Nephron progenitor cell (in vitro differentiated cells): Measurements from ENCODE around the gene ERFE.

ENCODE experiments used
- DNase-seq: peaks from one replicate; pipeline ENCODE4 v3.0.0; 2021
- H3K27ac Mint-ChIP-seq: 2 replicates; pipeline ENCODE4 v1.8.0; 2021; ENCODE audit warnings: mild to moderate bottlenecking, moderate library complexity, mixed read lengths
- H3K27me3 Mint-ChIP-seq: 2 replicates; pipeline ENCODE4 v1.8.0; 2021; ENCODE audit warnings: mild to moderate bottlenecking, low read depth, mixed read lengths; ENCODE audit not compliant: poor library complexity
- H3K36me3 Mint-ChIP-seq: 2 replicates; pipeline ENCODE4 v1.8.0; 2021; ENCODE audit warnings: low read depth, mixed read lengths
- H3K4me1 Mint-ChIP-seq: 2 replicates; pipeline ENCODE4 v1.8.0; 2021; ENCODE audit warnings: mixed read lengths
- H3K4me3 Mint-ChIP-seq: 2 replicates; pipeline ENCODE4 v1.8.0; 2021; ENCODE audit warnings: mild to moderate bottlenecking, moderate library complexity, mixed read lengths
- H3K9me3 Mint-ChIP-seq: 2 replicates; pipeline ENCODE4 v1.8.0; 2021; ENCODE audit warnings: mild to moderate bottlenecking, moderate library complexity, mixed read lengths
- TF ChIP-seq, protein P1 (sequence below): fragments of 200-600 bp; sonication (generic); IDR thresholded peaks from 2 replicates; pipeline ENCODE4 v1.5.0; 2021; ENCODE audit warnings: antibody characterized with exemption

ERFE gene

DNA sequence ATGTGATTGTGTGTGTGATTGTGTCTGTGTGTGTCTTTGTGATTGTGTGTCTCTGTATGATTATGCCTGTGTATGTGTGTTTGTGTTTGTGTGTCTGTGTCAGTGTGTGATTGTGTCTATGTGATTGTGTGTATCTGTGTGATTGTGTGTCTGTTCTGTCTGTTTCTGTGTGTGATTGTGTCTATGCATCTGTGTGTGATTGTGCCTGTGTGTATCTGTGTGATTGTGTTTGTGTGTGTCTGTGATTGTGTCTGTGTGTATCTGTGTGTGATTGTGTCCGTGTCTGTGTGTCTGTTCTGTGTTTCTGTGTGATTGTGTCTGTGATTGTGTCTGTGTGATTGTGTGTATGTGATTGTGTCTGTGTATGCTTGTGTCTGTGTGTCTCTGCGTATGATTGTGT, 32.4 kb upstream of the ERFE start:
- no peak for DNase-seq
- no peak overlapping the region for H3K4me3 Mint-ChIP-seq
- TF ChIP-seq, protein P1, sequence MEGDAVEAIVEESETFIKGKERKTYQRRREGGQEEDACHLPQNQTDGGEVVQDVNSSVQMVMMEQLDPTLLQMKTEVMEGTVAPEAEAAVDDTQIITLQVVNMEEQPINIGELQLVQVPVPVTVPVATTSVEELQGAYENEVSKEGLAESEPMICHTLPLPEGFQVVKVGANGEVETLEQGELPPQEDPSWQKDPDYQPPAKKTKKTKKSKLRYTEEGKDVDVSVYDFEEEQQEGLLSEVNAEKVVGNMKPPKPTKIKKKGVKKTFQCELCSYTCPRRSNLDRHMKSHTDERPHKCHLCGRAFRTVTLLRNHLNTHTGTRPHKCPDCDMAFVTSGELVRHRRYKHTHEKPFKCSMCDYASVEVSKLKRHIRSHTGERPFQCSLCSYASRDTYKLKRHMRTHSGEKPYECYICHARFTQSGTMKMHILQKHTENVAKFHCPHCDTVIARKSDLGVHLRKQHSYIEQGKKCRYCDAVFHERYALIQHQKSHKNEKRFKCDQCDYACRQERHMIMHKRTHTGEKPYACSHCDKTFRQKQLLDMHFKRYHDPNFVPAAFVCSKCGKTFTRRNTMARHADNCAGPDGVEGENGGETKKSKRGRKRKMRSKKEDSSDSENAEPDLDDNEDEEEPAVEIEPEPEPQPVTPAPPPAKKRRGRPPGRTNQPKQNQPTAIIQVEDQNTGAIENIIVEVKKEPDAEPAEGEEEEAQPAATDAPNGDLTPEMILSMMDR = no peak
- no peaks in the 10 kb centered on the region for H3K9me3 Mint-ChIP-seq
- no peaks in the 10 kb centered on the region for H3K36me3 Mint-ChIP-seq
- H3K27ac Mint-ChIP-seq = no peak overlapping the region
- peaks cover 3% of the 10 kb centered on the region for H3K27me3 Mint-ChIP-seq
- H3K4me1 Mint-ChIP-seq = peaks cover 4% of the 10 kb centered on the region

GRCh38 chr2:238126775-238127164, 32.0 kb upstream of the ERFE start:
- Mint-ChIP-seq H3K36me3 (no peaks in the 10 kb centered on the region), H3K4me3 (no peak overlapping the region), H3K4me1 (peaks cover 4% of the 10 kb centered on the region), H3K9me3 (no peaks in the 10 kb centered on the region), H3K27me3 (peaks cover 3% of the 10 kb centered on the region), H3K27ac (no peak overlapping the region)
- DNase-seq = no peak
- TF ChIP-seq, protein P1 = no peak

DNA sequence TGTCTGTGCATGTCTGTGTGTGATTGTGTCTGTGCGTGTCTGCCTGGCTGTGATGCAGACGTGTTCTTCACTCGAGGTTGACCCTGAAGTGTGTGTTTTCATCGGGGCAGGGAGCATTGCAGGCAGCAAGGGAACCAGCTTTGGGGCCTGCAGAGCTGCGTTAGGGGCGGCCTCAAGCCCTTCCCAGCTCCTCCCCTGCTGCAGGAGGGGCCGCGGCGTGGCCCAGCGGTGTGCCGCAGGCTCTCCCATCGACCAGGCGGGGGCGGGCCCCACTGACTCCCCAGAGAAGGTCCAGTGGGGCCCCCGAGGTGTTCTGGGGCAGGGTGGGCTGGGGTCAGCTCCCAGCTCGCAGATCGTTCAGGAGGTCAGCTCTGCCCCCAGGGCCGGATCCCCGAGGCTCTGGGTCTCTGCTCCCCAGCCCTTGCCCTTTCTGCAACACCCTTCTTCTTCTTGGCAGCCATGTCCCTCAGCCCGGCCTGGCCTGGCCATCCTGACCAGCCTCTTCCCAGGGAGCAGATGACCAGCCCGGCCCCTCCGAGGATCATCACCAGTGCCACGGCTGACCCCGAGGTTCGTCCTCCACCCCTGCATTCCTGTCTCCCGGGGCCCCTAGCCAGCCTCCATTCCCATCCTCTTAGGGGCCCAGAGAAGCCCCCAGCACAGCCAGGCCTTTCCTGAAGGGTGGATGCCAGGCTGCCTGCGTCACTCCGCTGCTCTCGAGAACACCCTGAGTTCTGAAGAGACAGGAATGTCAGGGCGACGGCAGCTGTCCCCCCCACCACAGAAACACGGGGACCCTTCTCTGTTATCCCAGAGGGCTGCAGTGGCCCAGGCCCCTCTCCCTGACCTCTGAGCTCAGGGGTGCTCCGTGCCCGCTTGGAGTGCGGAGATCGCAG, 31.4 kb upstream of the ERFE start:
- Mint-ChIP-seq H3K4me3 (no peak overlapping the region), H3K27ac (no peak overlapping the region)
- DNase-seq = peak; percentile 41

GRCh38 chr2:238128061-238128440, 30.7 kb upstream of the ERFE start:
- Mint-ChIP-seq H3K36me3 (no peaks in the 10 kb centered on the region), H3K4me3 (no peak overlapping the region), H3K27me3 (peaks cover 3% of the 10 kb centered on the region), H3K9me3 (no peaks in the 10 kb centered on the region), H3K4me1 (peaks cover 5% of the 10 kb centered on the region), H3K27ac (no peak overlapping the region)
- DNase-seq = no peak
- TF ChIP-seq, protein P1 = no peak

More for the DNA sequence above, 31.4 kb upstream of the ERFE start:
- H3K4me1 Mint-ChIP-seq = peaks cover 4% of the 10 kb centered on the region
- H3K36me3 Mint-ChIP-seq = no peaks in the 10 kb centered on the region
- peaks cover 3% of the 10 kb centered on the region for H3K27me3 Mint-ChIP-seq
- no peaks in the 10 kb centered on the region for H3K9me3 Mint-ChIP-seq
- TF ChIP-seq, protein P1 = no peak

- peaks cover 3% of the 10 kb centered on the region for H3K27me3 Mint-ChIP-seq
- H3K36me3 Mint-ChIP-seq = no peaks in the 10 kb centered on the region
- H3K4me1 Mint-ChIP-seq = peaks cover 10% of the 10 kb centered on the region
- TF ChIP-seq, protein P1 = no peak
- no peak overlapping the region for H3K4me3 Mint-ChIP-seq
- no peak overlapping the region for H3K27ac Mint-ChIP-seq
- H3K9me3 Mint-ChIP-seq = no peaks in the 10 kb centered on the region
- DNase-seq = no peak
Observed at GRCh38 chr2:238128534-238129001, 30.2 kb upstream of the ERFE start.
